HepG2 (cell line): ENCODE data around the gene STK4. TPM values are rescaled to one million over a fixed set of nuclear protein-coding genes. Genes with fewer than 3 reads are reported as not detected.

ENCODE experiments used
- ATAD3A ChIP-seq: sonication (generic); formaldehyde crosslinking; IDR thresholded peaks from 2 replicates; pipeline ENCODE4 v1.4.0; 2020; ENCODE audit warnings: missing genetic modification reagents
- BCL6 ChIP-seq: IDR thresholded peaks from 2 replicates; pipeline ENCODE4 v1.6.1; 2016; ENCODE audit warnings: missing genetic modification reagents, missing compliant biosample characterization
- CEBPZ ChIP-seq: IDR thresholded peaks from 2 replicates; pipeline ENCODE4 v1.6.1; 2012; ENCODE audit warnings: low read length, improper control_type of control experiment
- HMGXB4 ChIP-seq, 2 experiments: sonication (generic) in 1 of 2; formaldehyde crosslinking in 1 of 2; IDR thresholded peaks; 2 replicates each; pipeline versions ENCODE4 v1.4.0 to v1.6.1; 2018 to 2020; ENCODE audit warnings: missing genetic modification reagents in 2 of 2, borderline replicate concordance in 1 of 2, low read depth in 1 of 2, mild to moderate bottlenecking in 1 of 2, missing biosample characterization in 1 of 2
- ISL2 ChIP-seq: sonication (generic); formaldehyde crosslinking; IDR thresholded peaks from 2 replicates; pipeline ENCODE4 v1.5.0; 2020; ENCODE audit warnings: missing genetic modification reagents
- KDM5A ChIP-seq: fragments of 200-600 bp; sonication (generic); IDR thresholded peaks from 2 replicates; pipeline ENCODE4 v1.7.0; 2018; ENCODE audit warnings: antibody characterized with exemption, mild to moderate bottlenecking, low read length, borderline replicate concordance
- PRPF4 ChIP-seq: fragments of 200-400 bp; formaldehyde crosslinking; IDR thresholded peaks from 2 replicates; pipeline ENCODE4 v1.6.1; 2016; ENCODE audit warnings: low read length, low read depth; ENCODE audit not compliant: poor library complexity, severe bottlenecking
- SOX13 ChIP-seq, 3 experiments: fragments of 450-650 bp in 1 of 3; sonication (generic) in 1 of 3; formaldehyde crosslinking in 1 of 3; IDR thresholded peaks in 2 of 3; conservative IDR thresholded peaks in 1 of 3; 2 replicates each; pipeline versions ENCODE4 v1.5.0 to v1.6.1; 2016 to 2020; ENCODE audit warnings: antibody characterized with exemption in 1 of 3, mild to moderate bottlenecking in 1 of 3, missing compliant biosample characterization in 1 of 3, missing genetic modification reagents in 1 of 3, moderate library complexity in 1 of 3
- U2AF2 ChIP-seq: fragments of 200-400 bp; formaldehyde crosslinking; IDR thresholded peaks from 2 replicates; pipeline ENCODE4 v1.6.1; 2017; ENCODE audit warnings: low read depth, mild to moderate bottlenecking, low read length
- ZBTB21 ChIP-seq: sonication (generic); formaldehyde crosslinking; IDR thresholded peaks from 2 replicates; pipeline ENCODE4 v1.4.0; 2020; ENCODE audit warnings: missing genetic modification reagents
- ZFP41 ChIP-seq: sonication (generic); formaldehyde crosslinking; IDR thresholded peaks from 2 replicates; pipeline ENCODE4 v1.4.0; 2020; ENCODE audit warnings: mild to moderate bottlenecking, missing genetic modification reagents, borderline replicate concordance
- ZNF234 ChIP-seq: sonication (generic); formaldehyde crosslinking; conservative IDR thresholded peaks from 2 replicates; pipeline ENCODE4 v1.5.1; 2020; ENCODE audit warnings: mild to moderate bottlenecking, missing genetic modification reagents
- ZNF615 ChIP-seq: sonication (generic); formaldehyde crosslinking; IDR thresholded peaks from 2 replicates; pipeline ENCODE4 v1.5.0; 2020; ENCODE audit warnings: mild to moderate bottlenecking, missing genetic modification reagents, borderline replicate concordance
- ZNF720 ChIP-seq: sonication (generic); formaldehyde crosslinking; IDR thresholded peaks from 2 replicates; pipeline ENCODE4 v1.4.0; 2020; ENCODE audit warnings: missing genetic modification reagents
- ZNF75D ChIP-seq: sonication (generic); formaldehyde crosslinking; IDR thresholded peaks from 2 replicates; pipeline ENCODE4 v1.8.1; 2023; ENCODE audit warnings: missing genetic modification reagents, mild to moderate bottlenecking, borderline replicate concordance
- ZNF776 ChIP-seq: sonication (generic); formaldehyde crosslinking; IDR thresholded peaks from 2 replicates; pipeline ENCODE4 v1.4.0; 2020; ENCODE audit warnings: mild to moderate bottlenecking, missing genetic modification reagents
- polyA plus RNA-seq, 8 experiments: library from polyadenylated mRNA; depleted of rRNA in 3 of 8; stranded (reverse) in 7 of 8; unstranded in 1 of 8; fragments of >200 nt; fragmentation: Illumina TruSeq in 4 of 8; extraction: Trizol in 4 of 8; gene quantifications; 2 replicates each; pipeline versions ENCODE4 v1.2.1 to v1.2.3, GENCODE V29; 2011 to 2016; ENCODE audit warnings: low read depth in 4 of 8, missing spikeins in 1 of 8, mixed read lengths in 1 of 8; ENCODE audit not compliant: insufficient read depth in 1 of 8
- total RNA-seq, 5 experiments: library from RNA; depleted of rRNA; stranded (reverse); fragments of >200 nt; fragmentation: Illumina TruSeq; extraction: Trizol; gene quantifications; 2 replicates each; pipeline ENCODE4 v1.2.3, GENCODE V29; 2016; ENCODE audit warnings: low read depth in 1 of 5
- TF ChIP-seq, protein P1 (sequence below): sonication (generic); formaldehyde crosslinking; IDR thresholded peaks from 2 replicates; pipeline ENCODE4 v1.5.1; 2020; ENCODE audit warnings: mild to moderate bottlenecking, moderate library complexity, missing genetic modification reagents
- TF ChIP-seq, protein P2 (sequence below): sonication (generic); formaldehyde crosslinking; IDR thresholded peaks from 2 replicates; pipeline ENCODE4 v1.8.1; 2023; ENCODE audit warnings: mild to moderate bottlenecking, moderate library complexity, missing genetic modification reagents

STK4 gene
- total and polyA plus RNA-seq, 2 of the 13 experiments (the other 11 are each of a cell fraction or from before 2014, with no cell fraction given): 25.6 to 38.3 TPM

DNA sequence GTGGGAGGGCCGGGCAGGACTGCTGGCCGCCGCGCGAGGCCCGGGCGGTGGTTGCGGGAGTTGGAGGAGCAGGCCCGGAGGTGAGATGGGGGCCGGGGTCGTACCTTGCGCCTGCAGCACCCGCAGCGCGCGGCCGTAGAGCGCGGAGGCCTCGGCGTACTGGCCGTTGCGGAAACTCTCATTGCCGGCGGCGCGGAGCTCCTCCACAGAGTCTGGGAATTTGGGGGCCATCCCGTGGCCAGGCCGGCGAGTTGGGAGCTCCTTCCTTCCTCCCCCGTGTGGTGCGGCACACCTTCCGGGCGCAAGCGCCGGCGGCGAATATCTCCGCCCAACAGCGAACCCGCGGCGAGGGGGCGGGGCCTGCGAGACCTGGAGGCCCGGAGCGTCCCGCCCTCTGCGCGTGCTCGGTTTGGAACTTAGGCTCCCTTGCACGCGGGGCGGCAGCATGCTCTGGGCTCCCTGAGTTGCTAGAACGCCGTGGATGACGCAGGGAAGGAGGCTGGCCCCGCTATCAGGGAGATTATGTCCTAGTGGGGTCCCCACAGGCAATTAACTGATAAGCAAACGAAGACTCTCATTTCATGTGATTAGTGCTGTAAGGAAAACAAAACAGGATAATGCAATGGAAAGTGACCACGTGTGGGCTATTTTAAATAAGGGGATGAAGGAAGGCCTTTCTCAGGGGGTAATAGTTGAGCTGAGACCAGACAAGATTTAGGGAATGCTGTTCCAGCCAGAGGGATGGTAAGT is 6.0 kb upstream of the STK4 start, which contains the start of gene TOMM34 (continued):
- no peak for TF ChIP-seq SOX13 (IDR thresholded peaks at IDR 0.05)
- TF ChIP-seq SOX13 (CRISPR knock-in tag; conservative IDR thresholded peaks at IDR 0.05 in 1 of 2, IDR thresholded peaks at IDR 0.05 in 1 of 2): peak in 1 of 2 experiments; percentile 56; a peak in 1 of 4 replicates
- 0 out of 2 replicates have a peak, but pooled peaks have one; percentile 38 for TF ChIP-seq U2AF2
- peak; percentile 57; the same call in 1 of the 2 replicates for TF ChIP-seq KDM5A
- TF ChIP-seq ZNF776 (CRISPR knock-in tag): peak; percentile 70; the same call in 1 of the 2 replicates
- TF ChIP-seq, protein P1, sequence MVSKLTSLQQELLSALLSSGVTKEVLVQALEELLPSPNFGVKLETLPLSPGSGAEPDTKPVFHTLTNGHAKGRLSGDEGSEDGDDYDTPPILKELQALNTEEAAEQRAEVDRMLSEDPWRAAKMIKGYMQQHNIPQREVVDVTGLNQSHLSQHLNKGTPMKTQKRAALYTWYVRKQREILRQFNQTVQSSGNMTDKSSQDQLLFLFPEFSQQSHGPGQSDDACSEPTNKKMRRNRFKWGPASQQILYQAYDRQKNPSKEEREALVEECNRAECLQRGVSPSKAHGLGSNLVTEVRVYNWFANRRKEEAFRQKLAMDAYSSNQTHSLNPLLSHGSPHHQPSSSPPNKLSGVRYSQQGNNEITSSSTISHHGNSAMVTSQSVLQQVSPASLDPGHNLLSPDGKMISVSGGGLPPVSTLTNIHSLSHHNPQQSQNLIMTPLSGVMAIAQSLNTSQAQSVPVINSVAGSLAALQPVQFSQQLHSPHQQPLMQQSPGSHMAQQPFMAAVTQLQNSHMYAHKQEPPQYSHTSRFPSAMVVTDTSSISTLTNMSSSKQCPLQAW (CRISPR knock-in tag): peak; percentile 95
- no peak for TF ChIP-seq PRPF4
- peak; percentile 96 for TF ChIP-seq ZFP41
- TF ChIP-seq BCL6: peak; percentile 66; the same call in 1 of the 2 replicates
- TF ChIP-seq, protein P2, sequence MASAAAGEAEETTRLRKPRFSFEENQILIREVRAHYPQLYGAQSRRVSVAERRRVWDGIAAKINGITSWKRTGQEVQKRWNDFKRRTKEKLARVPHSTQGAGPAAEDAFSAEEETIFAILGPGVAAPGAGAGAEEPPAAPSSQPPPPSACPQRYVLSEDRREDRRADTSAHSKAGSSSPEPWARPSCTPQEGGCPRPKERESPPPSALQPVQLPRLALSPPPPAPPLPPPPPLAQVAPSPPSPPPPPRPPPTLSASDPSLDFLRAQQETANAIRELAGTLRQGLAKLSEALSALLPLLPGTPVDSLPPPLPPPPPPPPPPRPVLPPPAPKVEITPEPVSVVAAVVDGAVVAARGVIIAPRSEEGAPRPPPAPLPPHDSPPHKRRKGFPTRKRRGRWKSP (CRISPR knock-in tag): peak; percentile 97
- TF ChIP-seq ZBTB21 (CRISPR knock-in tag): peak; percentile 63; the same call in 1 of the 2 replicates
- TF ChIP-seq CEBPZ: no peak
- TF ChIP-seq ZNF720 (CRISPR knock-in tag): peak; percentile 89; the same call in 1 of the 2 replicates
- peak; percentile 94; the same call in 1 of the 2 replicates for TF ChIP-seq ZNF615 (CRISPR knock-in tag)
- peak; percentile 98 for TF ChIP-seq ZNF75D (CRISPR knock-in tag)
- 0 out of 2 replicates have a peak, but pooled peaks have one; percentile 18 for TF ChIP-seq ZNF234
- TF ChIP-seq ISL2: peak; percentile 89
- TF ChIP-seq ATAD3A (CRISPR knock-in tag): no peak
- TF ChIP-seq HMGXB4 (CRISPR knock-in tag; IDR thresholded peaks at IDR 0.05; ENCODE audit: borderline replicate concordance in 1 of 2, low read depth in 1 of 2): peak; percentile 89 to 97
